HG02852 (cell line): ENCODE data around the gene MICU1.
"Not testable (repeated sequence)": the region's sequence is repeated elsewhere in the genome, so short reads cannot be mapped to it uniquely, and the experiment has no call there.

Experiments
- ATAC-seq: cut with Tn5 transposase; IDR thresholded peaks from one replicate; pipeline ENCODE4 v1.9.1; 2021; ENCODE audit warnings: mild to moderate bottlenecking, moderate library complexity; ENCODE audit not compliant: unreplicated experiment

The MICU1 gene

GRCh38 chr10:72333112-72334015, 292.5 kb downstream of the MICU1 start:
- no peak for ATAC-seq

- ATAC-seq, result no peak
Observed at GRCh38 chr10:72332423-72333111, 293.3 kb downstream of the MICU1 start.

- peak; percentile 38 for ATAC-seq
Observed at GRCh38 chr10:72331575-72332422, 294.1 kb downstream of the MICU1 start.

- ATAC-seq, result no peak
Observed at GRCh38 chr10:72330069-72330426, 295.8 kb downstream of the MICU1 start.

- ATAC-seq, result no peak
Observed at GRCh38 chr10:72329290-72330068, 296.4 kb downstream of the MICU1 start.

- no peak for ATAC-seq
Observed at GRCh38 chr10:72328829-72329204, 297.1 kb downstream of the MICU1 start.

- no peak for ATAC-seq
Observed at GRCh38 chr10:72328045-72328828, 297.6 kb downstream of the MICU1 start.

- ATAC-seq, result not testable (repeated sequence)
Observed at GRCh38 chr10:72326665-72327603, 298.9 kb downstream of the MICU1 start.

- not testable (repeated sequence) for ATAC-seq
Observed at GRCh38 chr10:72325243-72326175, 300.4 kb downstream of the MICU1 start.

GRCh38 chr10:72323771-72324191, 302.1 kb downstream of the MICU1 start:
- no peak for ATAC-seq

GRCh38 chr10:72323108-72323749, 302.6 kb downstream of the MICU1 start:
- no peak for ATAC-seq

GRCh38 chr10:72322280-72323058, 303.4 kb downstream of the MICU1 start:
- ATAC-seq, result no peak

GRCh38 chr10:72322030-72322279, 303.9 kb downstream of the MICU1 start:
- ATAC-seq, result no peak

GRCh38 chr10:72321248-72322029, 304.4 kb downstream of the MICU1 start:
- no peak for ATAC-seq

GRCh38 chr10:72320676-72321247, 305.1 kb downstream of the MICU1 start:
- peak; percentile 71 for ATAC-seq
